Activated CD4-positive, CD25-positive, alpha-beta regulatory T cell treated with anti-CD3 and anti-CD28 coated beads, Interleukin-2, amount 50 U/mL, for 24 hours (primary cell): ENCODE results near the gene TSPAN16.
"Not testable (repeated sequence)": the region's sequence is repeated elsewhere in the genome, so short reads cannot be mapped to it uniquely, and the experiment has no call there.

Source experiments
- ATAC-seq, 2 donors: fragments of 150-1000 bp; cut with Tn5 transposase; one replicate each; pipeline ENCODE4 v1.10.0; 2021; ENCODE audit warnings: mild to moderate bottlenecking in 1 of 2, moderate library complexity in 1 of 2

Gene TSPAN16

DNA sequence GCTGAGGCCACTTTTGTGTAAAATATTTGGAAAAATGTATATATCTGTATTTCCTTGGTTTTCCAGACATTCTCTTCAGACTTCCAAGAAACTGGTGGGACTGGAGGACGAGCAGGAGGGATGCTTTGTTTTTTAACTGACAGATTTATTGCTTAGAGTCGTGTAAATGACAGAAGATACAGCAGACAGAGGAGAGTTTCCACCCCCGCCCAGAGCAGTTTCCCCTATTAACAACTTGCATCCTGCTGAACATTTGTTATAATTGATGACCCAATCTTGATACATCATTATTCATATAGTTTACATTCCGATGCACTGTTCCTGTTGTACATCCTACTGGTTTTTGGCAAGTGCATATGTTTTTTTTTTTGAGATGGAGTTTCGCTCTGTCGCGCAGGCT, 26.6 kb upstream of the TSPAN16 start:
- ATAC-seq: no peak

DNA sequence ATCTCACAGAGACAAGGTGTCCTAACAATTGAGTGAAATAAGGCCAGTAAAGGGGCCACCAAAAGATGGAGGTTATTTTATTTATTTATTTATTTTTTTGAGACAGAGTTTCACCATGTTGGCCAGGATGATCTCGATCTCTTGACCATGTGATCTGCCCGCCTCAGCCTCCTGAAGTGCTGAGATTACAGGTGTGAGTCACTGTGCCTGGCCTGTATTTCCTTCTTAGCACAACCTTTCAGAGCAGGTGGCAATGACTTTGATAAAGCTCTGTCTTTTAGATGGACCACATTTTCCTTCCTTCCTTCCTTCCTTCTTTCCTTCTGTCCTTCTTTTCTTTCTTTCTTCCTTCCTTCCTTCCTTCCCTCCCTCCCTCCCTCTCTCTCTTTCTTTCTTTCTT, 22.7 kb upstream of the TSPAN16 start:
- no peak for ATAC-seq

DNA sequence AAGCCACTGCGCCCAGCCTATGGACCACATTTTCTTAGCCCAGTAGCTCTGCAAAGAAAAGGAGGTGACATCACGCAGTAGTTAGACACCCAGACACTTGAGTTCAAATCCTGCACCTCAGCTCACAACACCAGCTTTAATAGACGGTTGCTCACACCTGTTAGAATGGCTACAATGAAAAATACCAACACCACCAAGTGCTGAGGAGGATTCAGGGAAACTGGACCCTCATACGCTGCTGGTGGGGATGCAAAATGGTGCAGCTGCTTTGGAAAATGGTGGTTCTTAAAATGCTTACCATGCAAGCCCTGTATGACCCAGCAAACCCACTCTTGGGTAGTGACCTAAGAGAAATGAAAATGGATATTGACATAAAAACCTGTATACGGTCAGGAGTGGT, 22.0 kb upstream of the TSPAN16 start:
- no peak for ATAC-seq

DNA sequence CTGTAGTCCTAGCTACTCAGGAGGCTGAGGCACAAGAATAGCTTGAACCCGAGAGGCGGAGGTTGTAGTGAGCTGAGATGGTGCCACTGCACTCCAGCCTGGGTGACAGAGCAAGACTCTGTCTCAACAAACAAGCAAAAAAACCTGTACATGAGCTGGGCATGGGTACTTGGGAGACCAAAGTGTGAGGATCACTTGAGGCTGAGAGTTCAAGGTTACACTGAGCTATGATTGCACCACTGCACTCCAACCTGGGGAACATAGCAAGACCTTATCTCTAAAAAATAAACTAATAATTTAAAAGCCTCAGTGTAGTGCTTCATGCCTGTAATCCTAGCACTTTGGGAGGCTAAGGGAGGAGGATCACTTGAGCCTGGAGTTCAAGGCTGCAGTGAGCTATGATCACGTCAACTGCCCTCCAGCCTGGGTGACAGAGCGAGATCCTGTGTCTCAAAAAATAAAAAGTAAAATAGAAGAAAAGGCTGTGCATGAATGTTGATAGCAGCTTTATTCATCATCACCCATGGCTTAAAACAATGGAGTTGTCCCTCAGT, 21.4 kb upstream of the TSPAN16 start:
- ATAC-seq: no peak

DNA sequence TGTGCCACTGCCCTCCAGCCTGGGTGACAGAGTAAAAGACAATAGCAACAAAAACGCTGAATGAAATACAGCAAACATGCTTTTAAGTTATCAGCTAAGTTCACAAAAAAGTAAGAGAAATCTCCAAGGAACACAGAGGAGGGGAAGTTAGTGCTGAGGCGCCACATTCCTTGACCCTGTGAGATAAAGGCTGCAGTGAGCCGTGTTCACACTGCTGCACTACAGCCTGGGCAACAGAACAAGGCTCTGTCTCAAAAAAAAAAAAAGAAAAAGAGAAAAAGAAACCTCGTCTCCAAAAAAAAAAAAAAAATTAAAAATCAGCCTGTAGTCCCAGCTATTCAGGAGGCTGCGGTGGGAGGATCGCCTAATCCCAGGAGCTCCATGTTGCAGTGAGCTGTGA, 17.3 kb upstream of the TSPAN16 start:
- ATAC-seq: no peak

DNA sequence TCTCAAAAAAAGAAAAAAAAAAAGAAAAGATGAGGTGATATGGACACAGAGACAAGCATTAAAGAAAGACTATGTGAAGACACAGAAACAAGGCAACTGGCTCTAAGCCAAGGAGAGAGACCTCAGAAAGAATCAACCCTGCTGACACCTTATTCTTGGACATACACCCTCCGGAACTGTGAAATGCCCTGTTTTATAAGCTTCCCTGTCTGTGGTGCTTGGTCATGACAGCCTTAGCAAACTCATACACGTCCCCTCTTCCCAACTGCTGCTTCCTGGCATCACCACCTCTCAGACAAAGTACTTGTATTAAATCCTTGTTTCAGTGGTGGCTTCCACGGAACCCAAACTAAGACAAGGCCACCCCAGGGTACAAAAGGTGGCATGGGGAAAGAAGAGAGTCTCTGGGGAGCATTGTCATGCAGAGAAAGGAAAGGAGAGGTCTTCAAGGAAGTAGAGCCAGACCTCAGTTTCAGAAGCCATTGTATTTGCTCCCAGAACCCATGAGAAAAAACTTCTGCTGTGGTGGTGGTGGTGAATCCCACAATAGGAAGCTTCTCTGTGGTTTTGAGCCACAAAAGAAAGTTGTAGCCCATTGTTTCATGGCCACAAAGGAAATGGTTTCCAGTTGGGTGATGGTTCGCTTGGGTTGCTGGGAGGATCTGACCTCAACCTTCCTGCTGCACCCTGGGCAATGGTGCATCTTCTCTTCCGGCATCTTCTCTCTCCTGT, 16.3 kb upstream of the TSPAN16 start:
- ATAC-seq: peak in 1 of 2 donors; percentile 20

DNA sequence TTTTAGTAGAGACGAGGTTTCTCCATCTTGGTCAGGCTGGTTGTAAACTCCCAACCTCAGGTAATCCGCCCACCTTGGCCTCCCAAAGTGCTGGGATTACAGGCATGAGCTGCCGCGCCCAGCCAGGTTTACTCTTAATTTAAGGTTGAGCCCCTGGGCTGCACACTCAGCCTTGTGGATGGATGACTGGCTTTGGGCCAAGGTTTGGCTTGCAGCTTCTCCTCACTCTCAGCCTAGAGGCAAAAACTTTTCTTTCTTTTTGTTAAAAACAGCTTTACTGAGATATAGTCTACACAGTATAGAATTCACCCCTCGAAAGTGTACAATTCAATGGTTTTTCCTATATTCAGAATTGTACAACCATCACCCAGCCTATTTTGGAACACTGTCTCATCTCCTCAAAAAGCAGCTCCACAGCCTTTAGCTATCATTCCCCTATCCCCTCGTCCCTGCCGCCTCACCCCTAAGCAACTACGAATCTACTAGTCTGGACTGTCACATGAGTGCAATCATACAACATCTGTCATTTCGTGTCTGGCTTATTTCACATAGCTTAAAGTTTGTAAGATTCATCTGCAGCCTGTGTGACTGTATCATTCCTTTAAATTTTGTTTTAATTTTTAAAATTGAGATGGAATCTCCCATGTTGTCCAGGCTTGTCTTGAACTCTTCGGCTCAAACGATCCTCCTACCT, 14.5 kb upstream of the TSPAN16 start:
- no peak for ATAC-seq

DNA sequence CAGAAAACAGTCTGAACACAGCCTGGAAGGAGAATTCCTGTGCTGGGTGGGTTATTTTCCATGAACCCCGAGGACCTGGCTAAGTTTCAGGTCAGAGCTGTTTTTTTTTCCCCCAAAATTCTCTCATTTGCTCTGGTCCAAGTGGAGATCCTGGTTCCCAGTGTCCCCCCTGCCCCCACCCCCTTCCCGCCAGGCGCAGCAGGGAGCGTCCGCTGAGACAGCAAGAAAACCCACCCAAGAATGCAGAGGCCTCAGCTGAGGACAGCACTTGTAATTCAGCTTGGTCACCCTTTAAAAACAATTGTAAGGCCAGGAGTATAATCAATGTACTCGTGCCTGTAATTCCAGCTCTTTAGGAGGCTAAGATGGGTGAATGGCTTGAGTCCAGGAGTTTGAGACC, 11.4 kb upstream of the TSPAN16 start:
- ATAC-seq: no peak

DNA sequence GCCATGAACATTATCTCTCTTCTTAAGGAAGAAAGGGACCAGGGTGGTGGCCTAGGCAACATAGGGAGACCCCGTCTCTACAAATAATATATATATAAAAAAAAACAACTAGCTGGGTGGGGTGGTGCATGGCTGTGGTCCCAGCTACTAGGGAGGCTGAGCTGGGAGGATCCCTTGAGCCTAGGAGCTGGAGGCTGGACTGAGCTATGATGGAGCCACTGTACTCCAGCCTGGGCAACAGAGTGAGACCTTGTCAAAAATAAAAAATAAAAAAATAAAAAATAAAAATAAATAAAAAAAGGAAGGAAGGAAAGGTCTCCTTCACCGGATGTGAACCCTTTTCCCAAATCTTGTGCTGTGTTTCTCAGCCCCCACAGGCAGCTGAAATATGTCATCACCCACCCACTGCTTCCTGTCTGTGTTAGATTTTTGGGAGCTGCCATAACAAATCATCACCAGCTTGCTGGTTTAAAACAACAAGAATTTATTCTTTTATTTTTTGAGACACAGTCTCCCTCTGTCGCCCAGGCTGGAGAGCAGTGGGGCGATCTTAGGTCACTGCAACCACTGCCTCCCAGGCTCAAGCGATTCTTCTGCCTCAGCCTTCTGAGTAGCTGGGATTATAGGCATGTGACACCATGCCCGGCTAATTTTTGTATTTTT, 9.5 kb upstream of the TSPAN16 start:
- ATAC-seq: no peak

DNA sequence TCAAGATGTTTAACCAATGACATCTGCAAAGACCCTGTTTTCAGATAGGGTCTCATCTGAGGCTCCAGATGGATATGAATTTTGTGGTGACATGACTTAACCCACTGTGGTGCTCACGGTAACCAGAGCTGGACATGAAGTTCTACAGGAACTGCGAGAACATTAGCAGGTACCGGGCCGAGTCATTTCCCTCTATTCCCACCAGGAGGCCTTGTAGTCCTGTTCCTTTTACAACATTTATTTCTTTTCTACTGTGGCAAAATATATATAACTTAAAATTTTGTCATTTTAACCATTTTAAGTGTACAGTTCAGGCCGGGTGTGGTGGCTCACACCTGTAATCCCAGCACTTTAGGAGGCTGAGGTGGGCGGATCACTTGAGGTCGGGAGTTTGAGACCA, 7.6 kb upstream of the TSPAN16 start:
- no peak for ATAC-seq

DNA sequence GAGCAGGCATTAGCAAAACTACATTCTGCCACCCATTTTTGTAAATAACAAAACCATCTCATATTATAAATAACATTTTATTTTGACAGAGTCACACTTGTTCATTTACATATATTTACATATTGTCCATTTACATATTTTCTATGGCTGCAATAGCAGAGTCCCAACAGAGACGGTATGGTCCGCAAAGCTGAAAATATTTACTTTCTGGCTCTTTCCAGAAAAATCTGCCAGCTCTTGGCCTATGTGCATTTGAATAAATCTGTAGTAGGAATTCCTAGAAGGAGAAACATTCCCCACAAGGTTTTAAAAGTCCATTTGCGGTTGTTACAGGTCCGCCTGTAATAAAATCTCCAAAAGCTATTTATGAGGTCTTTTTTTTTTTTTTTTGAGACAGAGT, 5.7 kb upstream of the TSPAN16 start:
- no peak for ATAC-seq

DNA sequence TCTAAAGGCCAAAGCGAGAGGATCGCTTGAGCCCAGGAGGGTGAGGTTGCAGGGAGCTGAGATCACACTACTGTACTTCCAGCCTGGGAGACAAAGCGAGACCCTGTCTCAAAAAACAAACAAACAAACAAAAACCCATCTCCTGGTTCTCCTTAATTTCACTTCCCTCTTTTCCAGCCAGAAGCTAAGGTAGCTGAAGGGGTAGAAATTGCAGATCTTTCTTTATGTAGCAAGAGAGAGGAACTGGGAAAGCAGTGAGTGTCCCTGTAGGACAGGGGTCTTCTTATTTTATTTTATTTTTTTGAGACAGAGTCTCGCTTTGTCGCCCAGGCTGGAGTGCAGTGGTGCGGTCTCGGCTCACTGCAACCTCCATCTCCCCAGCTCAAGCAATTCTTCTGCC, 4.5 kb upstream of the TSPAN16 start:
- no peak for ATAC-seq

DNA sequence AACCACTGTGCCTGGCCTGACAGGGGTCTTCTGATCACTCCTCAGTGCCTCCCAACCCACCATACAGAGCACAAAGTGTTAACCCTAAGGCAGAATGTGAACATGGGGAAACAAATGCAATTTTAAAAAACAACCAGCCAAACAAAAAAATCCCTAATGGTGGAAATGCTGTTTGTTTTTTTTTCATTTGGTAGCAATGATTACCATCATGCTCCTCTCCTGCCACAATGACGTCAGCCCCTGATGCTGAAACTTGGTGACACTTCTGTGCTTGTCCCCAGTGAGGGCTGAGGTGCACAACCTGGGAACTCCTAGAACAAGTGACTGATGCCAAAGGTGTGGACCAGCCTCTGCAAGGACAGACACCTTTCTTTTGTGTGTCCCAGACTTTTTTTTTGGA, 4.0 kb upstream of the TSPAN16 start:
- ATAC-seq: no peak

DNA sequence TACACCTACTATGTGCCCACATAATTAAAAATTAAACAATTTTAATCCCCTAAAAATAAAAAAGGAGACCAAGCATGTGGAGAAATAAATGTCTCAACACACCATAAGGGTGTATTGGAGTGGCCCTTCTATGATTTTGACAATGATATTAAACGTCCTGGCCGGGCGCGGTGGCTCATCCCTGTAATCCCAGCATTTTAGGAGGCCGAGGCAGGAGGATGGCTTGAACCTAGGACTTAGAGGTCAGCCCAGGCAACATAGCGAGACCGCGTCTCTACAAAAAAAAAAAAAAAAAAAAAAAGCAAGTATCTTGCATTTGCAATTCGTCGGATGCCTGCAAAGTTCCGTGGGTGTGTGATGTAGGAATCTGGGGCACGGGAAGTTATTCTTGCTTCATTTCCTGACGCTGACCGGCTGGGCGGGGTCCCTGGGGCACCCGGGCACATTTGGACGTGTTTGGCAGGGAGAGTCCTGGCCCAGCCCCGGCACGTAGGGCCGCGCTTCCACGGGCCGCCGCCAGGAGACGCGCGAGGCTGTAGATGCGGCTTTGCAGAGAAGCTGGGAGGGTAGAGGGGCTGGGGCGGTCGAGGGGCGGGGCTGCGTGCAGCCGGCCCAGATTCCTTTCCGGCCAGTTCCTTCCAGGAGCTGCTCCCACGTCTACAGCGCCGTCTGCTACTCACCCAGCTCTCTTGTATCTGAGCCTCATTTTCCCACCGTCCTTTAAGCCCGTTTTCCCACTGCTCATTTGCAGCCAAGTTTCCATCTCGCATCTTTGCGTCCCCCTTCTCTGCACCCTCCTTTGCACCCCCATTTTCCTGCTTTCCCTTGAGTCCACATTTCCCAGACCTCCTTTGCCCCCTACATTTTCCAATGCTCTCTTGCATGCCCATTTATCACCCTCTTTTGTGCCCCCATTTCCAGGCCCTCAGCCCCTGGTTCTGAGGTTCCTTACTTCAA, 2.2 kb upstream of the TSPAN16 start:
- peak; percentile 96 for ATAC-seq

DNA sequence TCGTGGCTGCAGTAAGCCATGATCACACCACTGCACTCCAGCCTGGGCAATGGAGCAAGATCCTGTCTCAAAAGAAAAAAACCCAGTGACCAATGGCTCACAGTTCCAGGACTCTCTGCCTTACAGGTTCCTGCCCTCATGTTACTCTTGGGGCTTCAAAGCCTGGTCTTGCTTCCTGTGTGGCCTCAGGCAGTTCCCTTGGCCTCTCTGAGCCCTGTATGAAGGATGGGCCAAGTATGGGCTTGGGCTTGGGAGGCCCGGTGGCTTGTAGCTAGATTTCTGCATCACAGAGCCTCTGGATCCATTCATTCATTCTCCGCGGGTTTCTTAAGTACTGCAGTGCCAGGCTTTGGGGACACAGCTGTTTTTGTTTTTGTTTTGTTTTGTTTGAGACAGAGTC, 780 bp upstream of the TSPAN16 start:
- no peak for ATAC-seq

DNA sequence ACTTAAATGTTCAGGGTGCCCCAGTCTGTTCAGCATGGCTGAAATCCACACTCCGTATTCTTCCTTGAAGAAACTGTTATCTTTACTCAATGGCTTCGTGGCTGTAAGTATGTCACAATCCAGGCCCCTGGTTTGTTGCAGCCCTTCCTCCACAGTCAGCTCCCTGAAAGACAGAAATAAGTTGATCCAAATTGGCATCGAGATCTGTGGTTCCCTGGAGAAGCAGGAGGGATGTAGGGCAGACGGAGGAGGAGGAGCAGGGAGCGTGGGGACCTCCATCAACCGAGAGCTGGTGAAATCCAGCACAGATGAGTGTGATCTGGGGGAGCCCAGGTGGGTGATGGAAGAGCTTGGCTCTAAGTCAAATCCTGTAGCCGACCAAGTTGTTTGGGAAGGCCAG, 304 bp downstream of the TSPAN16 start:
- no peak for ATAC-seq

DNA sequence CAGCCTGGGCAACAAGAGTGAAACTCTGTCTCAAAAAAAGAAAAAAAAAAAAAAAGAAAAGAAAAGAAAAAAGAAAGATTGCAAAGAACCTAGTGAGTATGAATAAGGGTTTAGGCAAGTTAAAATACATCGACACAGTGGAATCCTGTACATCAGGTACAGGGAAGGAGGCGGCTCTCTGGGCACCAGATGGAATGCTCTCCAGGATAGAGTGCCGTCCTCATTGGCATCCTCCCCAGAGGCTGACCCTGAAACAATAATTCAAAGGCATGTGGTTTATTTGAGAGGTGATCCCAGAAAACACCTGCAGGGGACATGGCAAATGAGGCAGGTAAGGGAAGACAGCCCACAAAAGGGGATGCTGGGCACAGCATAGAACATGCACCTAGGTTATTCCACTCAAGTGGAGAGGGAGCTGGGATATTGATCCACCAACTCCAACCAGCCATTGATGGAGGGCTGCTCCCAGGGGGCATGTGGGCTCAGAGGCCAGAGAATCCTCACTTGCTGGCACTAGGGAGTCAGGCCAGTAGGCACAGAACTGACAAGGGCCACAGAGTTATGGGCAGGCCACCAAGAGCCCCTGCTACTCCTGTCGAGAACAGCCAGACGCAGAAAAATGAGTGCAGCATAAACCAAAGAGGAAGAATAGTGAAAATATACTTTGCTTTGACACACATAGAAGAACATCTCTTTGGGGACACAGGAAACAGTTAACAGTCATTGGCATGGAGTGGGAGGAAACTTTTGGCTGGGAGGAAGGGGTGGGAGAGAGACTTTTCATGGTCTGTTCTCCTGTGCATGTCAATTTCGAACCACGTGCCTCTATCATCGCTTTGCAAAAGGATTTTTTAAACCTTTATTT, 4.2 kb downstream of the TSPAN16 start:
- ATAC-seq: no peak

DNA sequence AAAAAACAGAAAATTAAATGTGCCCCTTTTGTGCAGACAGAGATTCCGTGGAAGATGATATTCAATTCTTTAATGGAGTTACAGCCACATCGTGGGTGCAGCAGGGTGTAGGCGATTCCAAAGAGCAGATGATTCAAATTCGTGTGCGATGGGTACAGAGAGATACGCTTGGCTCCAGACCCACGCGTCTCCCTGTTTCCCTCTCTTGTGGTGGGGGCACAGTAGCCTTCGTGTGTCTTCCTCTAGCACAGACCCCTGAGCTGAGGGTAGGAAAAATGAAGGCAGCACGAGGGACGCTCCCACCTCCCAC, 4.8 kb downstream of the TSPAN16 start:
- ATAC-seq: no peak

DNA sequence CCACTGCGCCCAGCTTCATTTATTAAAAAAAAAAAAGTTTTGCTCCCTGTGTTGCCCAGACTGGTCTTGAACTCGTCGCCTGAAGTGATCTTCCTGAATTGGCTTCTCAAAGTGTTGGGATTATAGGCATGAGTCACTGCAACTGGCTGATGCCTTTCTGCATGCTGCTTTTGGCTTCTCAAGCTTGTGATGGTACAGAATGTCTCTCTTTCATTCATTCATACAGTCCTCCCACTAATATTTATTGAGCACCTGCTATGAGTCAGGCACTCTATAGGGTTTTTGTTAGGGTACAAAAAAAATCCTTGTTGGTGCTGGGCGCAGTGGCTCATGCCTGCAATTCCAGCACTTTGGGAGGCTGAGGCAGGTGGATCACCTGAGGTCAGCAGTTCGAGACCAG, 9.0 kb downstream of the TSPAN16 start:
- no peak for ATAC-seq

DNA sequence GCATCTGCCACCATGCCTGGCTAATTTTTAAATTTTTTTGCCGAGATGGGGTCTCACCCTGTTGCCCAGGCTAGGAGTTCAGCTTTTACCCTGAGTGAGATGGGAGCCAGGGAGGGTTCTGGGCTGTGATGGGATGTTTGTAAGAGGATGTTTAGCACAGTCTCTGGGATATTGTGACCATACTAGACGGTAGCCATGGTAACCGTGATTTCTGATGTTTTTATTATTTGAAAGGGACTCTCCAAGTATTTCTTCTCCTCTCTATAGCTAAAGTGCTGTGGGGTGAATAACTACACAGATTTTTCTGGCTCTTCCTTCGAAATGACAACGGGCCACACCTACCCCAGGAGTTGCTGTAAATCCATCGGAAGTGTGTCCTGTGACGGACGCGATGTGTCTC, 10.4 kb downstream of the TSPAN16 start:
- no peak for ATAC-seq

DNA sequence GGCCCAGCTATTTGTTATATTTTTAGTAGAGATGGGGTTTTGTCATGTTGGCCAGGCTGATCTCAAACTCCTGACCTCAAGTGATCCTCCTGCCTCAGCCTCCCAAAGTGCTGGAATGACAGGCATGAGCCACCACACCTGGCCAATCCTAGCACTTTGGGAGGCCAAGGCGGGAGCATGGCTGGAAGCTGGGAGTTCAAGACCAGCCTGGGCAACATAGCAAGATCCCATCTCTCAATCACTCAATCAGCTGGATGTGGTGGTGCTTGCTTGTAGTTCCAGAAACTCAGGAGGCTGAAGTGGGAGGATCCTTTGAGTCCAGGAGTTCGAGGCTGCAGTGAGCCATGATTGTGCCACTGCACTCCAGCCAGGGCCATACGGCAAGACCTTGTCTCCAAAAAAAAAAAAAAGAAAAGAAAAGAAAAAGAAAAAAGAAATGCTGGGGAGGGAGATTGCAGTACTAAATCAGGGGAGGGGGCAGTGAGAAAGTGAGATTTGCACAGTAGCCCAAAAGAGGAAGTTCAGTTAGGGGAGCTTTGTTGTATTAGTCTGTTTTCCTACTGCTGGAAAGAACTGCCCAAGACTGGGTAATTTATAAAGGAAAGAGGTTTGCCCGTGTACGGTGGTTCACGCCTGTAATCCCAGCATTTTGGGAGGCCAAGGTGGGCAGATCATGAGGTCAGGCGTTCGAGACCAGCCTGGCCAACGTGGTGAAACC, 24.5 kb downstream of the TSPAN16 start:
- ATAC-seq: not testable (repeated sequence)
